Measurements from ENCODE around the gene TLR7. TPM values are rescaled to one million over a fixed set of nuclear protein-coding genes. Genes with fewer than 3 reads are reported as not detected.

Gene TLR7
- total RNA-seq, 1 experiment from 2014 or later, result not detected

- DNase-seq (ENCODE audit: low spot score), result no peak
- in situ Hi-C loops (cut with HindIII; ENCODE audit: low sequenced_read_pairs), result no loop called here
Observed at GRCh38 chrX:12919620-12920019, 52.7 kb downstream of the TLR7 start.

- no peak for DNase-seq (ENCODE audit: low spot score)
- in situ Hi-C loops (cut with HindIII; ENCODE audit: low sequenced_read_pairs), result no loop called here
Observed at GRCh38 chrX:12920990-12921389, 54.1 kb downstream of the TLR7 start.

- in situ Hi-C loops (cut with HindIII; ENCODE audit: low sequenced_read_pairs), result no loop called here
- no peak for DNase-seq (ENCODE audit: low spot score)
Observed at GRCh38 chrX:12921886-12922598, 55.2 kb downstream of the TLR7 start.

- in situ Hi-C loops (cut with HindIII; ENCODE audit: low sequenced_read_pairs), result no loop called here
Observed at GRCh38 chrX:12922599-12922919, 55.7 kb downstream of the TLR7 start.

GRCh38 chrX:12929701-12930100 is 62.8 kb downstream of the TLR7 start:
- in situ Hi-C loops (cut with HindIII; ENCODE audit: low sequenced_read_pairs), result no loop called here
- no peak for DNase-seq (ENCODE audit: low spot score)

More at GRCh38 chrX:12922599-12922919, 55.7 kb downstream of the TLR7 start:
- DNase-seq (ENCODE audit: low spot score), result no peak

- in situ Hi-C loops (cut with HindIII; ENCODE audit: low sequenced_read_pairs), result no loop called here
- no peak for DNase-seq (ENCODE audit: low spot score)
Observed at GRCh38 chrX:12930150-12930549, 63.3 kb downstream of the TLR7 start.

- in situ Hi-C loops (cut with HindIII; ENCODE audit: low sequenced_read_pairs), result no loop called here
Observed at GRCh38 chrX:12932244-12932643, 65.4 kb downstream of the TLR7 start.

GRCh38 chrX:12934850-12935249 is 68.0 kb downstream of the TLR7 start:
- in situ Hi-C loops (cut with HindIII; ENCODE audit: low sequenced_read_pairs), result no loop called here
- DNase-seq (ENCODE audit: low spot score), result no peak

More at GRCh38 chrX:12932244-12932643, 65.4 kb downstream of the TLR7 start:
- no peak for DNase-seq (ENCODE audit: low spot score)

GRCh38 chrX:12936947-12937346 is 70.1 kb downstream of the TLR7 start:
- no peak for DNase-seq (ENCODE audit: low spot score)
- in situ Hi-C loops (cut with HindIII; ENCODE audit: low sequenced_read_pairs), result no loop called here

Other genes starting within 250 kb of the TLR7 start
- gene PRPS2, start 75.7 kb upstream of the TLR7 start, total RNA-seq (2014; rRNA removed; shearing (Covaris generic)), result 55.0 and 79.7 TPM in 2 replicates
- not detected in 2 replicates for gene TLR8, start 39.5 kb downstream of the TLR7 start, total RNA-seq (2014; rRNA removed; shearing (Covaris generic))
- 2,749 and 3,064 TPM in 2 replicates for gene TMSB4X, start 108.0 kb downstream of the TLR7 start, total RNA-seq (2014; rRNA removed; shearing (Covaris generic))
- gene FAM9C, start 177.5 kb downstream of the TLR7 start, total RNA-seq (2014; rRNA removed; shearing (Covaris generic)), result not detected in 2 replicates